Lower lobe of right lung (tissue), 2 donors: ENCODE data around the gene PDE4D. TPM values are rescaled to one million over a fixed set of nuclear protein-coding genes. Genes with fewer than 3 reads are reported as not detected.

Experiments used
- ATAC-seq, 2 donors: fragments of 200-7000 bp; cut with Tn5 transposase; one replicate each; pipeline ENCODE4 v1.9.1; 2020 to 2022; ENCODE audit warnings: mild to moderate bottlenecking in 2 of 2, moderate library complexity in 2 of 2
- DNase-seq: peaks from one replicate; pipeline ENCODE4 v3.0.0-alpha.2; 2020
- H3K27ac ChIP-seq: fragments of 200-600 bp; one replicate; pipeline ENCODE4 v1.8.0; 2022
- H3K27me3 ChIP-seq: fragments of 200-600 bp; one replicate; pipeline ENCODE4 v1.8.0; 2022; ENCODE audit warnings: low read depth
- H3K36me3 ChIP-seq: fragments of 200-600 bp; one replicate; pipeline ENCODE4 v1.8.0; 2022; ENCODE audit warnings: mild to moderate bottlenecking
- H3K4me1 ChIP-seq: fragments of 200-600 bp; one replicate; pipeline ENCODE4 v1.8.0; 2022
- H3K4me3 ChIP-seq: fragments of 200-600 bp; one replicate; pipeline ENCODE4 v1.8.0; 2022; ENCODE audit warnings: mild to moderate bottlenecking
- H3K9me3 ChIP-seq: fragments of 200-600 bp; one replicate; pipeline ENCODE4 v1.8.0; 2022
- intact Hi-C: fragments of 100-400 bp; cut with DNase I; formaldehyde crosslinking; loops from one replicate; pipeline ENCODE4 v1.11.0; 2022
- total RNA-seq: library from RNA; stranded (reverse); fragmentation: NEBNext Ultra II Directional; extraction: Animal tissue kit (Norgen Biotek cat#: 25700); gene quantifications from one replicate; pipeline ENCODE4 v1.2.1, GENCODE V29; 2021
- TF ChIP-seq, protein P1 (sequence below): fragments of 200-600 bp; IDR thresholded peaks from one replicate; pipeline ENCODE4 v1.8.0; 2022; ENCODE audit warnings: antibody characterized with exemption, mild to moderate bottlenecking
- donor health status: DM: no; HTN: yes; CAD: no; lungs with severe emphysema.

PDE4D gene
- total RNA-seq, 1 donor from 2014 or later = 71.3 TPM

DNA sequence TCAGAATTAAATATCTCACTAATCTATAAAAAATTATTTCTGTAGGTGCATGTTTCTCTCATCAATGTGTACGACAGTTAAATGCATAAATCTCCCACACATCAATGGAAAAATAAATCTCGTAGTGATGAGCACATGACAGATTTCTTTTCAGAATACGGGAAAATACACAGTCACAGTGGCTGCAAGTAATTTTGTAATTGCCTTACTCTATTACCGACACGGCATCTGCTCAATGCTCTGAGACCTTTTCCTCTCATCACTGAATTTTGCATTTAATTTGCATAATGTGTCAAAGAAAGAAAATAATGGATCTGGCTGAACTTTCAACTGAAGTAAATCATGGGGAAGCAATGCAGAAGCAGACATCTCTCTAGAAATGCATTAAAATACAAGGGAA lies 37.2 kb downstream of the PDE4D start:
- TF ChIP-seq, protein P1, sequence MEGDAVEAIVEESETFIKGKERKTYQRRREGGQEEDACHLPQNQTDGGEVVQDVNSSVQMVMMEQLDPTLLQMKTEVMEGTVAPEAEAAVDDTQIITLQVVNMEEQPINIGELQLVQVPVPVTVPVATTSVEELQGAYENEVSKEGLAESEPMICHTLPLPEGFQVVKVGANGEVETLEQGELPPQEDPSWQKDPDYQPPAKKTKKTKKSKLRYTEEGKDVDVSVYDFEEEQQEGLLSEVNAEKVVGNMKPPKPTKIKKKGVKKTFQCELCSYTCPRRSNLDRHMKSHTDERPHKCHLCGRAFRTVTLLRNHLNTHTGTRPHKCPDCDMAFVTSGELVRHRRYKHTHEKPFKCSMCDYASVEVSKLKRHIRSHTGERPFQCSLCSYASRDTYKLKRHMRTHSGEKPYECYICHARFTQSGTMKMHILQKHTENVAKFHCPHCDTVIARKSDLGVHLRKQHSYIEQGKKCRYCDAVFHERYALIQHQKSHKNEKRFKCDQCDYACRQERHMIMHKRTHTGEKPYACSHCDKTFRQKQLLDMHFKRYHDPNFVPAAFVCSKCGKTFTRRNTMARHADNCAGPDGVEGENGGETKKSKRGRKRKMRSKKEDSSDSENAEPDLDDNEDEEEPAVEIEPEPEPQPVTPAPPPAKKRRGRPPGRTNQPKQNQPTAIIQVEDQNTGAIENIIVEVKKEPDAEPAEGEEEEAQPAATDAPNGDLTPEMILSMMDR = no peak
- Histone ChIP-seq H3K36me3 (no peaks in the 10 kb centered on the region), H3K27me3 (no peaks in the 10 kb centered on the region), H3K4me3 (no peak overlapping the region), H3K27ac (no peak overlapping the region), H3K4me1 (no peaks in the 10 kb centered on the region), H3K9me3 (no peaks in the 10 kb centered on the region)
- intact Hi-C loops = no loop called here
- DNase-seq (no peak), ATAC-seq (no peak)

DNA sequence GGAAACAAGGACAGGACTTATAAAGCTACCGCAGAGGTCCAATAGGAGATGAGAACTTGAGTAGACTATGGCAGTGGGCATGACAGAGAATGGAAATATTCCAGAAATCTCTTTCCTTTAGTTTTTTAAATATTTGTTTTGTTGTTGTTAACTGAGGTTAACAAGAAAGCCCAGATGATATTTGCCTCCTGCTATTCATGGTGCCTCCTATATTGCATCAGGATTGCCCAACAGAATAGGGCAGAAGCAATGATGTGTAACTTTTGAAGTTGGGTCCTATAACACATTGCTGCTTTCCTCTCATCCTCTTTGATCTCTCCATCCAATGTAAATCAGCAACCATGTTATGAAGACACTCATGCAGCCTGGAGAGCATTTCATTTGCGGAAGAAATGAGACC lies 42.8 kb downstream of the PDE4D start:
- intact Hi-C loops = no loop called here
- DNase-seq = no peak
- Histone ChIP-seq H3K4me1 (no peaks in the 10 kb centered on the region), H3K9me3 (no peaks in the 10 kb centered on the region), H3K36me3 (no peaks in the 10 kb centered on the region), H3K27ac (no peak overlapping the region), H3K4me3 (no peak overlapping the region), H3K27me3 (no peaks in the 10 kb centered on the region)
- no peak for ATAC-seq
- TF ChIP-seq, protein P1 = no peak

DNA sequence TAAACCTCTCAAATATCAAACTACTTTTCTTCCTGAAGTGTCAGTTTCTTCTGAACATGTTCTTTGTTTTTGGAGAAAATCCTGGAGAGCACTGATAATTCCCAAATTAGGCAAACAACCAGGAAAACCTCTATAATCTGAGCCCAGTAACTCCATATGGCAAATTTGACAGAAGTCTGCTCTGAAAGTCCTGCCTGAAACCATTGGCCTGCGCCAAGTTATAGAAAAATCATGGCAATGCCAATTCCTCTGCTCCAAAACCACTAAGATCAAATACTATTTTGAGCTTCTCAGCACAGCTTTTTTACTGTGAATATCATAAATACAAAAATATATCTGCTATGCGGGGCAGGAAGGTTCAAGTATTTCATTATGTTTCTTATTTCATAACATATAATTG lies 45.9 kb downstream of the PDE4D start:
- TF ChIP-seq, protein P1 = no peak
- Histone ChIP-seq H3K36me3 (no peaks in the 10 kb centered on the region), H3K4me1 (no peaks in the 10 kb centered on the region), H3K4me3 (no peak overlapping the region), H3K27me3 (no peaks in the 10 kb centered on the region), H3K27ac (no peak overlapping the region), H3K9me3 (no peaks in the 10 kb centered on the region)
- intact Hi-C loops = no loop called here
- ATAC-seq = no peak
- DNase-seq = no peak

DNA sequence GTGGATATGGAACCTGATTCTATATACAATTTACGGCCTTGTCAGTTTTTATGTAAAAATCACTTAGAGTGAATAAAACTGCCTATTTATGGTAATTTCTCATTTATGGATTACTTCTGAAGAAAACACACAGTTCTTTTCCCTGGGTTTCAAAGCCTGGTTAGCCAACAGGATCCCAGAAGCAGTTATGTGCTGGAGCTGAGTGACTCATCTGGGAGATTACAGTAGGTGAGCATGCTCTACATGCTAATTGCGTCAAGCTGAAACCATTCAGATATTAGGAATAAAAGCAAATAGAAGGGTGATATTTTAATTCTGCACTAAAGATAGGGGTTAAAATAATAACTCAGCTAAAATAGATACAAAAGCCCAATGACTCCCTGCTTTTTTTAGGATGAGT lies 47.8 kb downstream of the PDE4D start:
- Histone ChIP-seq H3K4me1 (no peaks in the 10 kb centered on the region), H3K9me3 (no peaks in the 10 kb centered on the region), H3K4me3 (no peak overlapping the region), H3K27me3 (no peaks in the 10 kb centered on the region), H3K27ac (no peak overlapping the region), H3K36me3 (no peaks in the 10 kb centered on the region)
- TF ChIP-seq, protein P1 = no peak
- ATAC-seq = no peak
- DNase-seq = no peak
- intact Hi-C loops = no loop called here

DNA sequence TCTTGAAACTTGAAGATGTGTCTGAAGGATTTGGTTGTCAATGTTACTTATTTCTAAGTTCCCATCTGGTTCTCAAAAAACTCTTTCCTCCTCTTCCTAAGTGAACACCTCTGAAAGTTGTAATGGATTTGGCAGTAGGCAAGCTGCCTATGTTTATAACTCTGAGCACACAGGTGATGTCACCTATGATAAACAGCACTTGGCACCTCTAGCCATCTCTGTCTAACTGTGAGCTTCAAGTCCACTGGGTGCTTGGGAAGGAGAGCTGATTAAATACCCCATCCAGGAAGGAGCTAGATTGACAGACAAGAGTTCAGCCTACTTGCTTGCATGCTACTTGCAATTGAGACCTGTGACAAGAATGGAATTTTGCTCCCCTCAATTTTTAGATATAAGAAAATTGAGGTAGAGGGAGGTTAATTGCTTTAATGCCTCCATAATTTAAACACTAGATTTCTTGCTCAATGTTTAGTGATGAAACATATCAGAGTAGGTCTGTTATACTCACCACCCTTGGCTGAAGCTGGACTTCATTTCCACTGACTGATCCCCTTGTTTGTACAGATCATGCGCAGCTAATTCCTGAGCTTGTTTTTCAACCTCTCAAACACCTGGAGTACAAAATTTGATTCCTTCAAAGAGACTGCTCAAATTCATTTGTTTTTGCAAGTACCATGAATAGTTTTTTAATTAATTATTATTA lies 49.9 kb downstream of the PDE4D start:
- no peak for DNase-seq
- no peaks in the 10 kb centered on the region for H3K9me3 ChIP-seq
- no peak overlapping the region for H3K4me3 ChIP-seq
- no peak for ATAC-seq
- no peaks in the 10 kb centered on the region for H3K36me3 ChIP-seq
- no peak overlapping the region for H3K27ac ChIP-seq
- TF ChIP-seq, protein P1 = no peak
- H3K27me3 ChIP-seq = no peaks in the 10 kb centered on the region
- no peaks in the 10 kb centered on the region for H3K4me1 ChIP-seq
- intact Hi-C loops = no loop called here
